Fibroblast of lung (primary cell): ENCODE results near the gene MEGF8. TPM values are rescaled to one million over a fixed set of nuclear protein-coding genes. Genes with fewer than 3 reads are reported as not detected.

ENCODE experiments used
- DNase-seq, 2 donors: peaks; one replicate each; pipeline versions ENCODE4 v3.0.0 to v3.0.0-alpha.2; 2010; ENCODE audit warnings: low read depth in 2 of 2
- H2AFZ ChIP-seq: 2 replicates; pipeline ENCODE4 v1.5.1; 2012; ENCODE audit warnings: low read length, control low read depth, inconsistent platforms
- H3K27ac ChIP-seq: 2 replicates; pipeline ENCODE4 v1.5.1; 2011; ENCODE audit warnings: low read length, control low read depth; ENCODE audit not compliant: insufficient read depth
- H3K27me3 ChIP-seq: 2 replicates; pipeline ENCODE4 v1.5.1; 2011; ENCODE audit warnings: mild to moderate bottlenecking, low read length; ENCODE audit not compliant: control insufficient read depth, insufficient read depth
- H3K36me3 ChIP-seq: 2 replicates; pipeline ENCODE4 v1.5.1; 2011; ENCODE audit warnings: low read length; ENCODE audit not compliant: control insufficient read depth, insufficient read depth
- H3K4me1 ChIP-seq: 2 replicates; pipeline ENCODE4 v1.5.1; 2011; ENCODE audit warnings: low read length; ENCODE audit not compliant: control insufficient read depth, insufficient read depth; ENCODE audit errors: extremely low read depth
- H3K4me2 ChIP-seq: 2 replicates; pipeline ENCODE4 v1.5.1; 2011; ENCODE audit warnings: low read length, control low read depth; ENCODE audit not compliant: insufficient read depth; ENCODE audit errors: extremely low read depth
- H3K4me3 ChIP-seq, 4 experiments: fragments of 200-600 bp in 1 of 4; sonication (generic) in 1 of 4; replicated peaks in 1 of 4; 2 replicates each; pipeline ENCODE4 v1.5.1; 2011 to 2016; ENCODE audit warnings: low read length in 4 of 4, low read depth in 3 of 4, mild to moderate bottlenecking in 3 of 4, control low read depth in 2 of 4, inconsistent platforms in 1 of 4, mixed read lengths in 1 of 4; ENCODE audit not compliant: insufficient read depth in 1 of 4; ENCODE audit errors: control extremely low read depth in 1 of 4
- H3K79me2 ChIP-seq: 2 replicates; pipeline ENCODE4 v1.5.1; 2012; ENCODE audit warnings: mild to moderate bottlenecking, low read length, inconsistent platforms; ENCODE audit not compliant: control insufficient read depth, insufficient read depth
- H3K9ac ChIP-seq: 2 replicates; pipeline ENCODE4 v1.5.1; 2011; ENCODE audit warnings: mild to moderate bottlenecking, low read length, control low read depth; ENCODE audit not compliant: insufficient read depth
- H3K9me3 ChIP-seq: 2 replicates; pipeline ENCODE4 v1.5.1; 2012; ENCODE audit warnings: low read depth, low read length; ENCODE audit not compliant: control insufficient read depth, insufficient read depth
- H4K20me1 ChIP-seq: 2 replicates; pipeline ENCODE4 v1.5.1; 2011; ENCODE audit warnings: low read length; ENCODE audit not compliant: control insufficient read depth, insufficient read depth; ENCODE audit errors: extremely low read depth
- EZH2 ChIP-seq: IDR thresholded peaks from 2 replicates; pipeline ENCODE4 v1.5.1; 2012; ENCODE audit warnings: low read length, control low read depth, mild to moderate bottlenecking; ENCODE audit errors: missing control alignments
- polyA plus RNA-seq, 2 donors: library from polyadenylated mRNA; depleted of rRNA in 1 of 2; stranded (reverse) in 1 of 2; unstranded in 1 of 2; fragments of >200 nt; gene quantifications; 2 replicates each; pipeline ENCODE4 v1.2.1, GENCODE V29; 2011 to 2012; ENCODE audit warnings: missing spikeins in 1 of 2
- total RNA-seq: library from RNA; depleted of rRNA; stranded (reverse); fragments of >200 nt; gene quantifications from 2 replicates; pipeline ENCODE4 v1.2.1, GENCODE V29; 2014
- TF ChIP-seq, protein P1 (sequence below), 2 donors: IDR thresholded peaks in 1 of 2; conservative IDR thresholded peaks in 1 of 2; 1 replicate in 1 of 2; 2 replicates in 1 of 2; pipeline ENCODE4 v1.5.1; 2011 to 2012; ENCODE audit warnings: low read length in 2 of 2, control low read depth in 1 of 2, inconsistent platforms in 1 of 2, low read depth in 1 of 2, mild to moderate bottlenecking in 1 of 2

MEGF8 gene
- total and polyA plus RNA-seq, 2 donors (not counting 1 experiment from before 2014, with no cell fraction given), result 9.3 to 27.6 TPM

DNA sequence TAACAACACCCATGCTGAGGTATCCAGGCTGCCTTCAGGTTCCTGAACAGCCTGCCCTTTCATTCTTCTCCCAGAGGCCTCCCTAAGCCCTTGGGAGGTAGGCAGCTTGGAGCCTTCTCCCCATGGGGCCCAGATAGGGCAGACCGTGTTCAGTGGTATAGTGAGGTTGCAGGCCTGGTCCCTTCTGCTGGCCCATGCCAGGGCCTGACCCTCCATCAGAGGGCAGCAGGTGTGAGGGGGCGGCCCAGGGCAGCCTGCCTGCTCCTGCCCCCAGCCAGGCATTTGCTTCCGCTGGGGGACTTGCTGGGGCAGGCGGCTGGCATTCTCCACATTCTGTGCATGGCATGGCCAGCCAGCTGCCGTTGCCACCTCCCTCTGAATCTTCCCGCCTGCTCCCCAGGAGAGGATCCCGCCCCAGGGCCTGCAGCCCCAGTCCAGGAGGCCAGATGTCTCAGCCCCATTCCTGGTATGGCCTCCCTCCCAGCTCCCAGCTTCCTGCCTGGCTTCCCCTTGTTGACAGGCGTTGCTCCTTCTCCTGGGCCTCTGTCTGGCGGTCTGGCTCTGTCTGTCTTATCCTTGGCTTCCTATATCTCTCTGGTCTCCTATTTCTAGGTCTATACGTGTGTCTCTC lies 47.5 kb upstream of the MEGF8 start:
- Histone ChIP-seq H3K4me2 (peak overlapping the region; percentile 38), H3K27ac (no peak overlapping the region), H3K27me3 (no peaks in the 10 kb centered on the region), H4K20me1 (no peaks in the 10 kb centered on the region), H3K9me3 (no peaks in the 10 kb centered on the region), H3K9ac (no peak overlapping the region), H3K4me3 (peak overlapping the region in 1 of 4 experiments; percentile 27), H3K36me3 (peaks cover 15% of the 10 kb centered on the region), H2AFZ (no peak overlapping the region), H3K4me1 (peaks cover 28% of the 10 kb centered on the region), H3K79me2 (peaks cover 44% of the 10 kb centered on the region)
- no peak for TF ChIP-seq EZH2
- DNase-seq, result peak in 1 of 2 donors; percentile 30

DNA sequence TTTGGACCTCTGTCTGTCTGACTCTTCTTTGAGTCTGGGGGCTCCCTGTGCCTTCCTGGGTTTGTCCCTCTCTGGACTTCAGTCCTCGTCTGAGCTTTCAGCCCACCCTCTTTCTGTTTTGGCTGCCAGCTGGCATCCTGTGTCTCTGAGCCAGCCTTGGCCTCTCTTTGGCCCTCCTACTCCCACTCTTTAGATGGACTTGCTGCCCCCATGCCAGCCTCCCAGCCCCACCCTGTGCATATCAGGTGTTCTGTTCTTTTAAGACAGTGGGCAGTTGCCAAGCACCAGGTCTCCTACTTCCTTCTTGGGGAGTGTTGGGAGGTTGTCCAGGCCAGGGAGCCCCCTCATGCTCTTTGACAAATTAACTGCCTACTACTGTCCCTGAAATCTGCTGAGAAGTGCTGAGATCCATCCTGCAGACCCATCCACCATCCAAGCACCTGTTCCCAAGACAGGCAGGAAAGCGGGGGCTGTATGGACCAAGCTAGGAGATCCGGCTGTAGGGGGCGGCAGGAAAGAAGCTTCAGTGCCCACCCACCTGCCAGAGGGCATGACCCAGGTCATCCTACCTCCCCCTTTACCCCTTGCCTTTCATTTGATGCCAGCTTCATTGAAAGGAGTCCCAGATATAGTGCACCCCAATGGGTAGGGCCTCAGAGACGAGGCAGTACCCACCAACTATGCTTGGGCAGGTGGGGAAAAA lies 46.8 kb upstream of the MEGF8 start:
- H3K4me1 ChIP-seq, result peaks cover 35% of the 10 kb centered on the region
- H3K4me2 ChIP-seq, result peak overlapping the region; percentile 38
- no peaks in the 10 kb centered on the region for H3K27me3 ChIP-seq
- peak overlapping the region in 1 of 4 experiments; percentile 27 for H3K4me3 ChIP-seq
- no peak overlapping the region for H3K9ac ChIP-seq
- no peak overlapping the region for H3K27ac ChIP-seq
- peaks cover 9% of the 10 kb centered on the region for H3K36me3 ChIP-seq
- DNase-seq, result no peak
- no peak for TF ChIP-seq EZH2
- TF ChIP-seq, protein P1, sequence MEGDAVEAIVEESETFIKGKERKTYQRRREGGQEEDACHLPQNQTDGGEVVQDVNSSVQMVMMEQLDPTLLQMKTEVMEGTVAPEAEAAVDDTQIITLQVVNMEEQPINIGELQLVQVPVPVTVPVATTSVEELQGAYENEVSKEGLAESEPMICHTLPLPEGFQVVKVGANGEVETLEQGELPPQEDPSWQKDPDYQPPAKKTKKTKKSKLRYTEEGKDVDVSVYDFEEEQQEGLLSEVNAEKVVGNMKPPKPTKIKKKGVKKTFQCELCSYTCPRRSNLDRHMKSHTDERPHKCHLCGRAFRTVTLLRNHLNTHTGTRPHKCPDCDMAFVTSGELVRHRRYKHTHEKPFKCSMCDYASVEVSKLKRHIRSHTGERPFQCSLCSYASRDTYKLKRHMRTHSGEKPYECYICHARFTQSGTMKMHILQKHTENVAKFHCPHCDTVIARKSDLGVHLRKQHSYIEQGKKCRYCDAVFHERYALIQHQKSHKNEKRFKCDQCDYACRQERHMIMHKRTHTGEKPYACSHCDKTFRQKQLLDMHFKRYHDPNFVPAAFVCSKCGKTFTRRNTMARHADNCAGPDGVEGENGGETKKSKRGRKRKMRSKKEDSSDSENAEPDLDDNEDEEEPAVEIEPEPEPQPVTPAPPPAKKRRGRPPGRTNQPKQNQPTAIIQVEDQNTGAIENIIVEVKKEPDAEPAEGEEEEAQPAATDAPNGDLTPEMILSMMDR (conservative IDR thresholded peaks at IDR 0.05 in 1 of 2, IDR thresholded peaks at IDR 0.05 in 1 of 2; ENCODE audit: low read depth in 1 of 2, low read length in 2 of 2), result no peak
- H3K79me2 ChIP-seq, result peaks cover 43% of the 10 kb centered on the region
- H3K9me3 ChIP-seq, result no peaks in the 10 kb centered on the region
- no peak overlapping the region for H2AFZ ChIP-seq
- H4K20me1 ChIP-seq, result no peaks in the 10 kb centered on the region

DNA sequence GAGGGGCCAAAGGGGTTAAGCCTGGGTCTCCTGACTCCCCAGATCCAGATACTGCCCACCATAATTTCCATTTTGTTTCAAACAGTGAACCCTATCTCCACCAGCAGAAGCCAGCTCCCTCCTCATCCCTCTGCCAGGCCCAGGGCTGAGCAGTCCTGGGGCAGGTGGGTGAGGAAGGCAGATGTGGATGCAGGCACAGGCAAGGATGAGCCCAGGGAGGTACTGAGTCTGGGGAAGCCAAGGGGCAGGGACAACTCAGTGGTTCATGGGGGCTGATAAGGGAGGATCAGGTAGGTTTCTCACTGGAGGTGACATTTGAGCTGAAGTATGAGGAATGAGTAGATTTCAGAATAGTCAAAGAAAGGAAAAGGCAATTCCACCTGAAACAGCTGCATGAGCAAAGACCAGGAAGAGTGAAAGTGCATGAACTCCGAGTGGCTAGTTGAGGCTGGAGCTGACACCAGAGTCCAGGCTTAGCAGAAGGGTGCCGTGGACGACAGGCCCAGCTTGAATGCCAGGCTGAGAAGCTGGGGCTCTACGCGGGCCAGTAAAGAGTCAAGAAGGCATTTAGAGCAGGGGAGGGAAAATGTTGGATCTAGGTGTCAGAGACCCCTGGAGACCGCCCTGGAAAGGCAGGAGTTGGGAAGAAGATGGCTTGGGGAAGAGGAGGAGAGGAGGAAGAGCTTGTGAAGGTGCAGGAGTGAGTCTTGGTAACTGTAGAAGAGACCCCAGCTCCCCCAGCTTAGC lies 46.1 kb upstream of the MEGF8 start:
- no peaks in the 10 kb centered on the region for H4K20me1 ChIP-seq
- TF ChIP-seq EZH2, result no peak
- peak overlapping the region; percentile 91 for H3K27ac ChIP-seq
- no peak overlapping the region for H2AFZ ChIP-seq
- H3K9me3 ChIP-seq, result no peaks in the 10 kb centered on the region
- H3K4me1 ChIP-seq, result peaks cover 35% of the 10 kb centered on the region
- peaks cover 5% of the 10 kb centered on the region for H3K36me3 ChIP-seq
- H3K9ac ChIP-seq, result peak overlapping the region; percentile 34
- H3K27me3 ChIP-seq, result no peaks in the 10 kb centered on the region
- H3K79me2 ChIP-seq, result peaks cover 37% of the 10 kb centered on the region
- no peak for DNase-seq
- H3K4me2 ChIP-seq, result peak overlapping the region; percentile 55
- H3K4me3 ChIP-seq, result peak overlapping the region; percentile 55 to 76 (median 64)
